ENCODE results near the gene PLCXD3. TPM values are rescaled to one million over a fixed set of nuclear protein-coding genes. Genes with fewer than 3 reads are reported as not detected.

The PLCXD3 gene
- total RNA-seq, 1 experiment from 2014 or later = 0.04 TPM

DNA sequence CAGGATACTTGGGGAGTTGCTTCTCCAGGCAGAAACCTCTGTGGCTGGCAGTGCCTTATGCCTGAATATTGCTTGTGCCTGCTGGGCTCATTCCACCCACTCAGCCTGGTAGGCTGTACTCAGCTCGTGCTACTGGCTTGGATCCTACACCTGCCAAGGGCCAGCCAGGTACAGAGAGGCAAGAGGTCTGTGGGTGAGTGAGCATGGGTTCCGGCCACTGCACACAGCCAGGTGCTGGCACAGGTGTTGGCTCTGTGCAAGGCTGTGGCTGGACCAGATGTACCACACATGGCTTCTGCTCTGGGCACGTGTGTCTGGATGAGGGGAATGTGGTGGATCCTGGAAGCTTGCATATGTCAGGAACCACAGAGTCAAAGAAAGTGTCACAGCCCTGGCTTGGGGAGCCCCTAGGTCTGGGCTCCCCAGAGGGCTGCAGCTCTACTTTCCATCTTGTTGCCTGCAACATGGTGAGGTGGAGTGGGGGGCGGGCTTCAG is 220.4 kb downstream of the PLCXD3 start:
- H3K4me1 Mint-ChIP-seq = peaks cover 17% of the 10 kb centered on the region
- no peak overlapping the region for H3K27ac Mint-ChIP-seq
- H3K4me3 Mint-ChIP-seq = no peak overlapping the region
- H3K9me3 Mint-ChIP-seq = peaks cover 20% of the 10 kb centered on the region
- DNase-seq (ENCODE audit: low spot score) (no peak), ATAC-seq (no peak)
- no peak for TF ChIP-seq TP53 (CRISPR knock-in tag; IDR thresholded peaks at IDR 0.05)
- TF ChIP-seq NR2C2 (CRISPR knock-in tag; IDR thresholded peaks at IDR 0.05) = no peak
- TF ChIP-seq NFYB (CRISPR knock-in tag; conservative IDR thresholded peaks at IDR 0.05; ENCODE audit: low read depth) = no peak
- TF ChIP-seq, protein P1, sequence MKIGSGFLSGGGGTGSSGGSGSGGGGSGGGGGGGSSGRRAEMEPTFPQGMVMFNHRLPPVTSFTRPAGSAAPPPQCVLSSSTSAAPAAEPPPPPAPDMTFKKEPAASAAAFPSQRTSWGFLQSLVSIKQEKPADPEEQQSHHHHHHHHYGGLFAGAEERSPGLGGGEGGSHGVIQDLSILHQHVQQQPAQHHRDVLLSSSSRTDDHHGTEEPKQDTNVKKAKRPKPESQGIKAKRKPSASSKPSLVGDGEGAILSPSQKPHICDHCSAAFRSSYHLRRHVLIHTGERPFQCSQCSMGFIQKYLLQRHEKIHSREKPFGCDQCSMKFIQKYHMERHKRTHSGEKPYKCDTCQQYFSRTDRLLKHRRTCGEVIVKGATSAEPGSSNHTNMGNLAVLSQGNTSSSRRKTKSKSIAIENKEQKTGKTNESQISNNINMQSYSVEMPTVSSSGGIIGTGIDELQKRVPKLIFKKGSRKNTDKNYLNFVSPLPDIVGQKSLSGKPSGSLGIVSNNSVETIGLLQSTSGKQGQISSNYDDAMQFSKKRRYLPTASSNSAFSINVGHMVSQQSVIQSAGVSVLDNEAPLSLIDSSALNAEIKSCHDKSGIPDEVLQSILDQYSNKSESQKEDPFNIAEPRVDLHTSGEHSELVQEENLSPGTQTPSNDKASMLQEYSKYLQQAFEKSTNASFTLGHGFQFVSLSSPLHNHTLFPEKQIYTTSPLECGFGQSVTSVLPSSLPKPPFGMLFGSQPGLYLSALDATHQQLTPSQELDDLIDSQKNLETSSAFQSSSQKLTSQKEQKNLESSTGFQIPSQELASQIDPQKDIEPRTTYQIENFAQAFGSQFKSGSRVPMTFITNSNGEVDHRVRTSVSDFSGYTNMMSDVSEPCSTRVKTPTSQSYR (CRISPR knock-in tag; IDR thresholded peaks at IDR 0.05) = no peak
- no peak for TF ChIP-seq NR3C1 (CRISPR knock-in tag; conservative IDR thresholded peaks at IDR 0.05; ENCODE audit: low read depth)
- TF ChIP-seq GRHL2 (CRISPR knock-in tag; IDR thresholded peaks at IDR 0.05; ENCODE audit: insufficient replicate concordance, severe bottlenecking) = no peak
- H3K36me3 Mint-ChIP-seq = peaks cover 2% of the 10 kb centered on the region; the same call in 1 of the 2 replicates
- no peaks in the 10 kb centered on the region for H3K27me3 Mint-ChIP-seq (ENCODE audit: low read depth)
- POLR2A ChIA-PET = no interaction called here
- CTCF ChIA-PET = interaction anchor here (0.6 kb wide), 1 partner anchor 395 kb away, joined by 5 read pairs; no protein-coding TSS in a partner anchor

GRCh38 chr5:41286696-41287095 is 223.7 kb downstream of the PLCXD3 start:
- peaks cover 36% of the 10 kb centered on the region for H3K4me1 Mint-ChIP-seq
- H3K27me3 Mint-ChIP-seq (ENCODE audit: low read depth) = no peaks in the 10 kb centered on the region
- peaks cover 2% of the 10 kb centered on the region; the same call in 1 of the 2 replicates for H3K36me3 Mint-ChIP-seq
- POLR2A ChIA-PET = no interaction called here
- peaks cover 20% of the 10 kb centered on the region for H3K9me3 Mint-ChIP-seq
- CTCF ChIA-PET = interaction anchor here (0.8 kb wide), 1 partner anchor 382 kb away, joined by 3 read pairs; no protein-coding TSS in a partner anchor
- TF ChIP-seq, protein P2, sequence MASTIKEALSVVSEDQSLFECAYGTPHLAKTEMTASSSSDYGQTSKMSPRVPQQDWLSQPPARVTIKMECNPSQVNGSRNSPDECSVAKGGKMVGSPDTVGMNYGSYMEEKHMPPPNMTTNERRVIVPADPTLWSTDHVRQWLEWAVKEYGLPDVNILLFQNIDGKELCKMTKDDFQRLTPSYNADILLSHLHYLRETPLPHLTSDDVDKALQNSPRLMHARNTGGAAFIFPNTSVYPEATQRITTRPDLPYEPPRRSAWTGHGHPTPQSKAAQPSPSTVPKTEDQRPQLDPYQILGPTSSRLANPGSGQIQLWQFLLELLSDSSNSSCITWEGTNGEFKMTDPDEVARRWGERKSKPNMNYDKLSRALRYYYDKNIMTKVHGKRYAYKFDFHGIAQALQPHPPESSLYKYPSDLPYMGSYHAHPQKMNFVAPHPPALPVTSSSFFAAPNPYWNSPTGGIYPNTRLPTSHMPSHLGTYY (CRISPR knock-in tag; IDR thresholded peaks at IDR 0.05) = no peak
- TF ChIP-seq ESRRA (CRISPR knock-in tag; IDR thresholded peaks at IDR 0.05; ENCODE audit: borderline replicate concordance) = no peak
- no peak for TF ChIP-seq NR1H2 (CRISPR knock-in tag; IDR thresholded peaks at IDR 0.05)
- no peak for TF ChIP-seq FOXP1 (CRISPR knock-in tag; IDR thresholded peaks at IDR 0.05; ENCODE audit: borderline replicate concordance)
- no peak for TF ChIP-seq ZNF423 (CRISPR knock-in tag; IDR thresholded peaks at IDR 0.05)
- TF ChIP-seq, protein P3, sequence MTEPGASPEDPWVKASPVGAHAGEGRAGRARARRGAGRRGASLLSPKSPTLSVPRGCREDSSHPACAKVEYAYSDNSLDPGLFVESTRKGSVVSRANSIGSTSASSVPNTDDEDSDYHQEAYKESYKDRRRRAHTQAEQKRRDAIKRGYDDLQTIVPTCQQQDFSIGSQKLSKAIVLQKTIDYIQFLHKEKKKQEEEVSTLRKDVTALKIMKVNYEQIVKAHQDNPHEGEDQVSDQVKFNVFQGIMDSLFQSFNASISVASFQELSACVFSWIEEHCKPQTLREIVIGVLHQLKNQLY (CRISPR knock-in tag; IDR thresholded peaks at IDR 0.05) = no peak
- no peak for TF ChIP-seq MAX (CRISPR knock-in tag; IDR thresholded peaks at IDR 0.05)
- no peak for TF ChIP-seq RELA (CRISPR knock-in tag; IDR thresholded peaks at IDR 0.05; ENCODE audit: borderline replicate concordance)
- no peak for TF ChIP-seq CDX4 (CRISPR knock-in tag; IDR thresholded peaks at IDR 0.05; ENCODE audit: borderline replicate concordance)
- no peak for TF ChIP-seq RORB (CRISPR knock-in tag; IDR thresholded peaks at IDR 0.05)
- no peak for TF ChIP-seq FOXK1 (CRISPR knock-in tag; IDR thresholded peaks at IDR 0.05)
- no peak for TF ChIP-seq SMAD4 (CRISPR knock-in tag; IDR thresholded peaks at IDR 0.05)
- TF ChIP-seq AFF4 (CRISPR knock-in tag; IDR thresholded peaks at IDR 0.05; ENCODE audit: borderline replicate concordance) = no peak
- no peak for TF ChIP-seq ZNF317 (CRISPR knock-in tag; IDR thresholded peaks at IDR 0.05; ENCODE audit: borderline replicate concordance, low read depth)
- TF ChIP-seq CREB1 (CRISPR knock-in tag; IDR thresholded peaks at IDR 0.05) = no peak
- no peak for DNase-seq (ENCODE audit: low spot score)
- H3K4me3 Mint-ChIP-seq = no peak overlapping the region
- no peak for ATAC-seq
- no peak overlapping the region for H3K27ac Mint-ChIP-seq

Data from WTC11 (cell line).